GM12892 (cell line): Measurements from ENCODE around the gene MYLK.

Experiments used
- POLR2A ChIP-seq: IDR thresholded peaks from 2 replicates; pipeline ENCODE4 v1.6.1; 2011; ENCODE audit warnings: low read depth, low read length, control low read depth
- POLR2AphosphoS5 ChIP-seq: IDR thresholded peaks from 2 replicates; pipeline ENCODE4 v1.6.1; 2011; ENCODE audit warnings: low read depth, low read length, control low read depth

DNA sequence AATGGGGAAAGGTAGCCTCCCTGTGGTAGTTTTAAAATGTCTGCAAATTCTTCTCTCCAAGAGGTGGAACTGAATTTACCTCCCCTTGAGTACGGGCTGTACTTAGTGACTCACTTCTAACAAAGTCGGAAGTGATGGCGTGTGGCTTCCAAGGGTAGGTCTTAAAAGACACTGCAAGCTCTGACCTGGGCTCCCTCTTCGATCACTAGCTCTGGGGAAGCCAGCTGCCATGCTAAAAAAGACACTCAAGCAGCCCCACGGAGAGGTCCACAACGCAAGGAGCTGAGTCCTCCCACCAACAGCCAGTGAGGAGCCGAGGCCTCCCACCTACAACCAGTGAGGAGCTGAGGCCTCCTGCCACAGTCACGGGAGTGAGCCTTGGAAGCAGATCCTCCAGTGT lies 177.3 kb downstream of the MYLK start:
- no peak for TF ChIP-seq POLR2A
- no peak for TF ChIP-seq POLR2AphosphoS5
